Activated naive CD8-positive, alpha-beta T cell treated with anti-CD3 and anti-CD28 coated beads, Interleukin-2, amount 10 ng/mL, durations not matched to agents 7 days and 5 days (primary cell): ENCODE measurements around the gene SNX33. TPM values are rescaled to one million over a fixed set of nuclear protein-coding genes. Genes with fewer than 3 reads are reported as not detected.
"Not testable (repeated sequence)": the region's sequence is repeated elsewhere in the genome, so short reads cannot be mapped to it uniquely, and the experiment has no call there.

Source experiments
- ATAC-seq: fragments of 150-1000 bp; cut with Tn5 transposase; one replicate; pipeline ENCODE4 v1.10.0; 2021; ENCODE audit warnings: low read depth, moderate library complexity
- POLR2A ChIA-PET: fragments of 350-600 bp; sonication (Branson Sonifier 250); formaldehyde crosslinking; loops from one replicate; lab custom pipeline; 2021; ENCODE audit warnings: antibody characterized with exemption; lab: Charles Lee
- DNase-seq: peaks from one replicate; pipeline ENCODE4 v3.0.0; 2021
- H3K27ac Mint-ChIP-seq: one replicate; pipeline ENCODE4 v1.8.0; 2022; ENCODE audit warnings: mild to moderate bottlenecking, mixed read lengths
- H3K27me3 Mint-ChIP-seq: one replicate; pipeline ENCODE4 v1.8.0; 2022; ENCODE audit warnings: mild to moderate bottlenecking, moderate library complexity, mixed read lengths
- H3K36me3 Mint-ChIP-seq: one replicate; pipeline ENCODE4 v1.8.0; 2021; ENCODE audit warnings: mild to moderate bottlenecking, mixed read lengths
- H3K4me1 Mint-ChIP-seq: one replicate; pipeline ENCODE4 v1.8.0; 2021; ENCODE audit warnings: mixed read lengths
- H3K4me3 Mint-ChIP-seq: one replicate; pipeline ENCODE4 v1.8.0; 2022; ENCODE audit warnings: mild to moderate bottlenecking, moderate library complexity, mixed read lengths
- H3K9me3 Mint-ChIP-seq: one replicate; pipeline ENCODE4 v1.8.0; 2021; ENCODE audit warnings: mixed read lengths
- total RNA-seq, 2 experiments: library from RNA; stranded (reverse); gene quantifications; one replicate each; pipeline ENCODE4 v1.2.3, GENCODE V29; 2021

Gene SNX33
- total RNA-seq, 2 experiments from 2014 or later: 2.1 to 2.6 TPM

- Mint-ChIP-seq H3K36me3 (no peaks in the 10 kb centered on the region), H3K4me3 (no peak overlapping the region), H3K27me3 (peaks cover 4% of the 10 kb centered on the region), H3K4me1 (peaks cover 15% of the 10 kb centered on the region), H3K9me3 (no peaks in the 10 kb centered on the region), H3K27ac (no peak overlapping the region)
- ATAC-seq (no peak), DNase-seq (no peak)
- POLR2A ChIA-PET: no interaction called here
Measured at GRCh38 chr15:75697523-75697922, 49.8 kb downstream of the SNX33 start.

GRCh38 chr15:75697974-75698747, 50.4 kb downstream of the SNX33 start:
- H3K27me3 Mint-ChIP-seq, H3K36me3 Mint-ChIP-seq, POLR2A ChIA-PET: not testable (repeated sequence)

GRCh38 chr15:75699517-75699916, 51.8 kb downstream of the SNX33 start:
- peaks cover 11% of the 10 kb centered on the region for H3K4me1 Mint-ChIP-seq
- H3K36me3 Mint-ChIP-seq, H3K9me3 Mint-ChIP-seq, ATAC-seq, H3K4me3 Mint-ChIP-seq, POLR2A ChIA-PET, H3K27me3 Mint-ChIP-seq, H3K27ac Mint-ChIP-seq, DNase-seq: not testable (repeated sequence)

More at GRCh38 chr15:75697974-75698747, 50.4 kb downstream of the SNX33 start:
- H3K27ac Mint-ChIP-seq, DNase-seq, H3K9me3 Mint-ChIP-seq, ATAC-seq, H3K4me3 Mint-ChIP-seq: not testable (repeated sequence)
- peaks cover 13% of the 10 kb centered on the region for H3K4me1 Mint-ChIP-seq

GRCh38 chr15:75699961-75700874, 52.5 kb downstream of the SNX33 start:
- peak; percentile 41 for ATAC-seq
- DNase-seq, H3K9me3 Mint-ChIP-seq, H3K4me1 Mint-ChIP-seq, H3K4me3 Mint-ChIP-seq, H3K36me3 Mint-ChIP-seq, POLR2A ChIA-PET, H3K27ac Mint-ChIP-seq, H3K27me3 Mint-ChIP-seq: not testable (repeated sequence)

- H3K36me3 Mint-ChIP-seq, H3K4me3 Mint-ChIP-seq, H3K27ac Mint-ChIP-seq, POLR2A ChIA-PET, DNase-seq, H3K4me1 Mint-ChIP-seq, H3K9me3 Mint-ChIP-seq, ATAC-seq, H3K27me3 Mint-ChIP-seq: not testable (repeated sequence)
Measured at GRCh38 chr15:75701071-75702003, 53.6 kb downstream of the SNX33 start.

- POLR2A ChIA-PET: no interaction called here
- H3K27ac Mint-ChIP-seq: no peak overlapping the region
- H3K36me3 Mint-ChIP-seq: no peaks in the 10 kb centered on the region
- ATAC-seq: no peak
- H3K9me3 Mint-ChIP-seq: no peaks in the 10 kb centered on the region
- DNase-seq: no peak
- no peaks in the 10 kb centered on the region for H3K27me3 Mint-ChIP-seq
- no peak overlapping the region for H3K4me3 Mint-ChIP-seq
- H3K4me1 Mint-ChIP-seq: peaks cover 4% of the 10 kb centered on the region
Measured at GRCh38 chr15:75702436-75702835, 54.7 kb downstream of the SNX33 start.

GRCh38 chr15:75703440-75704262, 55.9 kb downstream of the SNX33 start:
- POLR2A ChIA-PET, ATAC-seq, H3K4me3 Mint-ChIP-seq, DNase-seq, H3K36me3 Mint-ChIP-seq, H3K4me1 Mint-ChIP-seq, H3K27me3 Mint-ChIP-seq, H3K9me3 Mint-ChIP-seq, H3K27ac Mint-ChIP-seq: not testable (repeated sequence)

GRCh38 chr15:75704263-75704615, 56.5 kb downstream of the SNX33 start:
- POLR2A ChIA-PET: no interaction called here
- H3K4me3 Mint-ChIP-seq: no peak overlapping the region
- no peak overlapping the region for H3K27ac Mint-ChIP-seq
- ATAC-seq (no peak), DNase-seq (no peak)
- no peaks in the 10 kb centered on the region for H3K27me3 Mint-ChIP-seq
- H3K9me3 Mint-ChIP-seq: no peaks in the 10 kb centered on the region
- no peaks in the 10 kb centered on the region for H3K36me3 Mint-ChIP-seq
- peaks cover 2% of the 10 kb centered on the region for H3K4me1 Mint-ChIP-seq

- no peak overlapping the region for H3K27ac Mint-ChIP-seq
- ATAC-seq: no peak
- no peaks in the 10 kb centered on the region for H3K9me3 Mint-ChIP-seq
- no peak for DNase-seq
- POLR2A ChIA-PET: no interaction called here
- H3K36me3 Mint-ChIP-seq: no peaks in the 10 kb centered on the region
- no peaks in the 10 kb centered on the region for H3K4me1 Mint-ChIP-seq
- H3K27me3 Mint-ChIP-seq: no peaks in the 10 kb centered on the region
- no peak overlapping the region for H3K4me3 Mint-ChIP-seq
Measured at GRCh38 chr15:75704618-75705017, 56.9 kb downstream of the SNX33 start.

- DNase-seq, H3K4me3 Mint-ChIP-seq, H3K4me1 Mint-ChIP-seq, POLR2A ChIA-PET, H3K36me3 Mint-ChIP-seq, H3K27ac Mint-ChIP-seq, H3K27me3 Mint-ChIP-seq, ATAC-seq, H3K9me3 Mint-ChIP-seq: not testable (repeated sequence)
Measured at GRCh38 chr15:75705375-75705774, 57.7 kb downstream of the SNX33 start.

GRCh38 chr15:75705854-75706681, 58.4 kb downstream of the SNX33 start:
- Mint-ChIP-seq H3K4me1 (no peaks in the 10 kb centered on the region), H3K4me3 (no peak overlapping the region), H3K27me3 (no peaks in the 10 kb centered on the region), H3K27ac (no peak overlapping the region), H3K9me3 (no peaks in the 10 kb centered on the region), H3K36me3 (no peaks in the 10 kb centered on the region)
- POLR2A ChIA-PET: no interaction called here
- ATAC-seq (no peak), DNase-seq (no peak)

GRCh38 chr15:75706682-75706954, 58.9 kb downstream of the SNX33 start:
- no peak for DNase-seq
- POLR2A ChIA-PET: no interaction called here
- H3K36me3 Mint-ChIP-seq: no peaks in the 10 kb centered on the region
- ATAC-seq: no peak
- no peaks in the 10 kb centered on the region for H3K4me1 Mint-ChIP-seq
- H3K9me3 Mint-ChIP-seq: no peaks in the 10 kb centered on the region
- H3K4me3 Mint-ChIP-seq: no peak overlapping the region
- peaks cover 2% of the 10 kb centered on the region for H3K27me3 Mint-ChIP-seq
- no peak overlapping the region for H3K27ac Mint-ChIP-seq
